Effector memory CD4-positive, alpha-beta T cell (primary cell): Measurements from ENCODE around the gene EPHB4.

Experiments used
- DNase-seq, 3 donors: peaks; one replicate each; pipeline ENCODE4 v3.0.0-alpha.2; 2020
- H3K27ac ChIP-seq: 2 replicates; pipeline ENCODE4 v1.7.0; 2013; ENCODE audit warnings: mild to moderate bottlenecking, low read length, moderate library complexity; ENCODE audit not compliant: insufficient read depth, poor library complexity, severe bottlenecking
- H3K27me3 ChIP-seq: replicated peaks from 2 replicates; pipeline ENCODE4 v1.7.0; 2013; ENCODE audit warnings: mild to moderate bottlenecking, low read length; ENCODE audit not compliant: insufficient read depth, control insufficient read depth, poor library complexity, severe bottlenecking
- H3K36me3 ChIP-seq: 2 replicates; pipeline ENCODE4 v1.7.0; 2013; ENCODE audit warnings: mild to moderate bottlenecking, low read length, moderate library complexity; ENCODE audit not compliant: control insufficient read depth, insufficient read depth
- H3K4me1 ChIP-seq: 2 replicates; pipeline ENCODE4 v1.7.0; 2013; ENCODE audit warnings: low read length, mild to moderate bottlenecking; ENCODE audit not compliant: control insufficient read depth, insufficient read depth, poor library complexity, severe bottlenecking
- H3K4me3 ChIP-seq: 2 replicates; pipeline ENCODE4 v1.7.0; 2013; ENCODE audit warnings: low read length, low read depth, mild to moderate bottlenecking; ENCODE audit not compliant: insufficient read depth, poor library complexity, severe bottlenecking
- H3K9me3 ChIP-seq: 2 replicates; pipeline ENCODE4 v1.7.0; 2013; ENCODE audit warnings: mild to moderate bottlenecking, low read length, moderate library complexity; ENCODE audit not compliant: control insufficient read depth

EPHB4 gene

DNA sequence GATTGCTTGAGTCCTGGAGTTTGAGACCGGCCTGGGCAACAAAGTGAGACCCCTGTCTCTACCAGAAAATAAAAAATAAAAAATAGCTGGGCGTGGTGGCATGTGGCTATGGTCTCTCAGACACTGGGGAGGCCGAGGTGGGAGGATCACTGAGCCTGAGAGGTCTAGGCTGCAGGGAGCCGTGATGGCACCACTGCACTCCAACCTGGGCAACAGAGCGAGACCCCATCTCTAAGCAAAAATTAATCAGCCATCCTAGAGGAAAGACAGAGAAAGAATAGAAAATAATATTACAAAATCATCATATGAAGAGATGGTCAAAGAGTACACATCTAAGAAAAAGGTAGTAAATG is 4.9 kb upstream of the EPHB4 start:
- peaks cover 8% of the 10 kb centered on the region for H3K27me3 ChIP-seq
- peaks cover 14% of the 10 kb centered on the region for H3K4me1 ChIP-seq
- no peaks in the 10 kb centered on the region for H3K36me3 ChIP-seq
- DNase-seq, result no peak
- H3K9me3 ChIP-seq, result no peaks in the 10 kb centered on the region
- no peak overlapping the region for H3K27ac ChIP-seq
- H3K4me3 ChIP-seq, result no peak overlapping the region

DNA sequence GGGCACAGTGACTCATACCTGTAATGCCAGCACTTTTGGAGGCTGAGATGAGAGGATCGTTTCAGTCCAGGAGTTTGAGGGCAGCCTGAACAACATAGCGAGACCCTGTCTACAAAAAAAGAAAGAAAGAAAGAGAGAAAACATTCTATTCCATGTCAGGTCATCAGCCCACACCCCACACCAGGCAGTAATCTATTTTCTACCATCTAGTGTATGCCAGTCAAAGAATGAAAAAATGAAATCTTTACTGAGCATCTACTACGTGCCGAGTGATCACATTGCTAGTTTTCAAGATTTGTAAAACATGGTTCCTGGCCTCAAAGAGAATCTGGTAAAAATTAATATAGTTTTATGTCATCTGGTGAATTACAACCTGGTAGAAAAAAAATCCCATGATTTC is 3.1 kb upstream of the EPHB4 start:
- peaks cover 19% of the 10 kb centered on the region for H3K4me1 ChIP-seq
- H3K27ac ChIP-seq, result no peak overlapping the region
- peaks cover 18% of the 10 kb centered on the region for H3K27me3 ChIP-seq
- H3K4me3 ChIP-seq, result no peak overlapping the region
- H3K9me3 ChIP-seq, result no peaks in the 10 kb centered on the region
- H3K36me3 ChIP-seq, result no peaks in the 10 kb centered on the region
- DNase-seq, result no peak

DNA sequence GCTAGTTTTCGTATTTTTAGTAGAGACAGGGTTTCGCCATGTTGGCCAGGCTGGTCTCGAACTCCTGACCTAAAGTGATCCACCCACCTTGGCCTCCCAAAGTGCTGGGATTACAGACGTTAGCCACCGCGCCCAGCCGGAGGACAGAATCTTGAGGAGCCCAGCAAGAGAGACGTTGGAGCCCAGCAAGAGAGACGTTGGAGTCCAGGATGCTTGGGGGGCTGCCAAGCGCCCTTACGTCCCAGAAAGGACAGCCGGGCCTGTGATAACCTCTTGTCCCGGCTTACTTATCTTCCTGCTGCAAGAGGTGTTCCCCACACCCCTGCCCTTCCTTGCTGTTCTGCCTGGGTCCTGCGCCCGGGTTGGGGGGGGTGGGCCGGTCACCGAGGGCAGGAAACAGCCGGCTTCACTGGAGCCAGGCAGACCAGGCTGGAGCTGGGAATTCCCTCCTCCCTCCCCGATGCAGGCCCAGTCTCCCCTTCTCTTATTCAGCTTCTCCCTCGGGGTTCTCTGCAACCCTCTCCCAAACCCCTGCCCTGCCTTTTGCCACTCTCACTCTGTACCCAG is 1.9 kb upstream of the EPHB4 start:
- H3K27me3 ChIP-seq, result peaks cover 18% of the 10 kb centered on the region
- H3K27ac ChIP-seq, result no peak overlapping the region
- H3K9me3 ChIP-seq, result no peaks in the 10 kb centered on the region
- no peak overlapping the region for H3K4me3 ChIP-seq
- DNase-seq, result no peak
- peaks cover 19% of the 10 kb centered on the region for H3K4me1 ChIP-seq
- no peaks in the 10 kb centered on the region for H3K36me3 ChIP-seq

DNA sequence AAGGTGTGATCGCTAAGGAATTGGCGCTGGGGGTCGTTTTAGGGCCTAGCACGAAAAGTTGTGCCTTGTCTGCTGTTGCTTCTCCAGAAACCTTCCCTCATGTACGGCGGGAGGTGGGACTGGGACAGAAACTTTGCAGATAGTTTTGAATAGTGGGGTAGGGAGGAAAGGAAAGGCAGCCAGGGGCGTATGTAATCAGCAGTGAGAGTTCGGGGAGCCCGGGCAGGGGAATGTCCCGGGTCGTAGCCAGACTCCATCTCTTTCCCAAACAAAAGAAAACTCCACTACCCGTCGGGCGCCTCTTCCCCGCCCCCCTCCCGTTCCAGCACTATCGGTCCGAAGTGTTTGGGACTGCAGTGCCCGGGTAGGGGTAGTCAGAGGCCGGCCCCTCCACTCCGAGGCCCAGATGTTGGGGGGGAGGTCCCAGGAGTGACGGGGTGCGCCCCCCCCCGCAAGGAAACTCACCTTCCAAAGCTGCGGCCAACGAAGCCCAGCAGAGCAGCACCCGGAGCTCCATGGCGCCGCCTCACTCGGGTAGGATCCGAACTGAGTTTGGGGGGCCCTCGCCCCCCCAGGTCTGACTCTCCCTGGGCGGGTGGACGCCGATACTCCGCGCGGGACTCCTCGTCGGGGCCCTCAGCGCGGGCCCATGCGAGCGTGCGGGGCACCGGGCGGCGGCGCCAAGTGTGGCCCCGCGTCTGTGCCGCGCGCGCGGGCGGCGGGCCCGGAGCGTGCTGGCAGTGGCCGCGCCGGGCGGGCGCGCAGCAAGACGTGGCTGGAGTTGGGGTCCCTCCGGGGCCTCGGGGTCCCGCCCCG is 601 bp downstream of the EPHB4 start:
- H3K27me3 ChIP-seq, result peaks cover 18% of the 10 kb centered on the region
- H3K4me3 ChIP-seq, result peak overlapping the region; percentile 32

DNA sequence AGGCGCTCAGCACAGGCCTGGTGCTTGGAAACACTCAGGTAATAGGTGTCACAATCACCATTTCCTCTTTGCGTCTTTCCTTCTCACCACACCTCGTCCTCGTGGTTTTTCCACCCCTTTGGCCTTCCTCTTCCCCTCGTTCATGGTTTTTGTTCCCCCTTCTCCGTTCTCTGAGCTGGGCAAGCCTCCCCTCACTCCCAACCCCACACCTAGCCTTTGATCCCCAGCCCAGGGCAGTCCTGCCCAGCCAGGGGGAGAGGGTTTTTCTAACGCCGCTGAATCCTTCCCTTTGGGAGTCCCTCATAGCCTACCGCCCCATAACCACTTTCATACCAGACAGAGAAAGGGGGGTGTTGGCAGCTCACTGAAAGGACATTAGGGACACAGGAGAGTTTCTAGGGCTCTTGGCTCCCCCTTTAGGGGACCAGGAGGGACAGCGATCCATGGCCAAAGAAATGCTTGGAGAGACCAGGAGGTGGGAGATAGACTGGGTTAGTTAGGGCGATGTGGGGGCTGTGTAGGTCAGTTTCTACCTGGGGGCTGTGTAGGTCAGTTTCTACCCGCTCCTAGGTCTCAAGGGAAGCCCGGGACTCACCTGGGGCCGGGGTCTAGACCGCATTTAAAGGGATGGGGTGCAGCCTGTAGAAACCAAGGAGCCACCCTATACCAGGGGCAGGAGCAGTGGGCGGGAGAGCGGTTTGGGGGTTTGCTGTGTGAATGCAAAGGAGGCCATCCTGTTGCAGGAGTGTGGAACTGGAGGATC is 1.4 kb downstream of the EPHB4 start:
- peaks cover 19% of the 10 kb centered on the region for H3K4me1 ChIP-seq
- DNase-seq, result no peak
- H3K27ac ChIP-seq, result no peak overlapping the region
- H3K9me3 ChIP-seq, result no peaks in the 10 kb centered on the region
- peaks cover 18% of the 10 kb centered on the region for H3K27me3 ChIP-seq
- H3K4me3 ChIP-seq, result no peak overlapping the region
- H3K36me3 ChIP-seq, result no peaks in the 10 kb centered on the region

More for the DNA sequence above, 601 bp downstream of the EPHB4 start:
- DNase-seq, result no peak
- Histone ChIP-seq H3K36me3 (no peaks in the 10 kb centered on the region), H3K4me1 (peaks cover 19% of the 10 kb centered on the region), H3K27ac (no peak overlapping the region), H3K9me3 (no peaks in the 10 kb centered on the region)

DNA sequence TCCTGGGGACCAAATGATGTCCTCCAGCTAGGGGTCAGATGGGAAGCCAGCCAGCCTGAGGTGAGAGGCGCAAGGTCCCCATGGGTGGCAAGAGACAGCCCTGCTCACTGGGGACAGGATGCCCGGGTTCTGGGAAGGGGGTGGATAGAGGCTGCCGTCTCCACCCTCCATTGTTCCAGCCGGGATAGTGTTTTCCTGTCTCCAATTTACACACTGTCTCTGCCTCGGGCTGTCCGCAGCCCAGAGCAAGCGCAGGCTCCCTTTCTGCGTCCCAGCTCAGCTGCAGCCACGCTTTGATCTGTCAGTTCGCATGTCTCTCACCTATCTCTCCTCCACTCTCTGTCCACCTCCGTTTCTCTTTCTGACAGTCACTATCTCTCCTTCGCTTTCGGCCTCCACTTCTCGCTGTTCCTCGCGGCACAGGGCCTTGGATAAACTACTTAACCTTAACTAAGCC is 2.1 kb downstream of the EPHB4 start:
- H3K9me3 ChIP-seq, result no peaks in the 10 kb centered on the region
- H3K27ac ChIP-seq, result no peak overlapping the region
- no peaks in the 10 kb centered on the region for H3K36me3 ChIP-seq
- H3K4me3 ChIP-seq, result no peak overlapping the region
- H3K4me1 ChIP-seq, result peaks cover 19% of the 10 kb centered on the region
- H3K27me3 ChIP-seq, result peaks cover 18% of the 10 kb centered on the region
- DNase-seq, result no peak

DNA sequence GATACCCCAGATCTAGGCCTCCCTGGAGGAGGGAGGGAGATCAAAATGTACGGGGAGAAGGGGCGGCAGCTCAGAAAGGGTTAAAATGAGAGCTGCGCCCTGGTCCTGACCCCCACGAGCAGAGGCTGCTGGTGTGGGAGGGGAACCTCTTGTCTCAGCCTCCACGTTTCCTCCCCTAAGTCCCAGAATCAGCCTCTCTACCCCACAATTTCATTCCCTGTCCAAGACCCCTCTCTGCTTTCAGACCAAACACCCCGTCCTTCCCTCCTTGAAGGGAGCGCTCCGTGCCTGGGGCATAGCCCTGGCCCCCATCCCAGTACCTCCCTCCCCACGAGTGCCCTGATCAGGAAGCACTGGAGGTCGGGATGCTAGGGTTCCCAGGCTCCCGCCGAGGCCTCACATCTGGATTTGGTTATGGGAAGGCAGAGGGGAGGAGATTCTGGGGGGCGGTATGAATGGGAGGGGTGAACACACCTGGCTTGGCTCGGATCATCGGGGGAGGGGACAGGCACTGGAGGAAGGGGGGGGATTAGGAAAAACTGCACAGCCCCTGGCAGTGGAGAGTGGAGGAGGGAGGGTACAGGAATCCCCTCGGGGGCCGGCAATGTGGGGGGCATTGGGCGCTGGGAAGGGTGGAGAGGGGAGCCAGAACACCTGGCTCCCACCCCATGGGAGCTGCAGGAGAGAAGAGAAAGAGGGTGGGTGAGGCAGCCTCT is 2.7 kb downstream of the EPHB4 start:
- H3K27ac ChIP-seq, result no peak overlapping the region
- peaks cover 18% of the 10 kb centered on the region for H3K27me3 ChIP-seq
- H3K4me3 ChIP-seq, result no peak overlapping the region
- no peaks in the 10 kb centered on the region for H3K9me3 ChIP-seq
- peaks cover 19% of the 10 kb centered on the region for H3K4me1 ChIP-seq
- DNase-seq, result no peak
- no peaks in the 10 kb centered on the region for H3K36me3 ChIP-seq

DNA sequence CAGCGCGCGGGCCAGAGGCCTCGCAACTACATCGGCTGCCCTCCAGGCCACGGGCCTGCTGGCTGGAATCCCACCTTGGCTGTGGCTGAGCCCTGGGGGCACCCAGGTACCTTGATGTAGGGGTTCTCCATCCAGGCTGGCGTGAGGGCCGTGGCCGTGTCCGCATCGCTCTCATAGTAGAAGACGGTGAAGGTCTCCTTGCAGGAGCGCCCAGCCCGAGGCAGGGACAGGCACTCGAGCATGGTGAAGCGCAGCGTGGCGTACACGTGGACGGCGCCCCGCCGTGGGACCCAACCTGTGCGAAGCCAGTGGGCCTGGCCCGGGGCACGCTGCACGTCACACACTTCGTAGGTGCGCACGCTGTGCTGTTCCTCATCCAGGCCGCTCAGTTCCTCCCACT is 3.8 kb downstream of the EPHB4 start:
- Histone ChIP-seq H3K4me3 (no peak overlapping the region), H3K9me3 (no peaks in the 10 kb centered on the region), H3K27ac (no peak overlapping the region), H3K4me1 (peaks cover 16% of the 10 kb centered on the region), H3K27me3 (peaks cover 18% of the 10 kb centered on the region), H3K36me3 (no peaks in the 10 kb centered on the region)
- no peak for DNase-seq

DNA sequence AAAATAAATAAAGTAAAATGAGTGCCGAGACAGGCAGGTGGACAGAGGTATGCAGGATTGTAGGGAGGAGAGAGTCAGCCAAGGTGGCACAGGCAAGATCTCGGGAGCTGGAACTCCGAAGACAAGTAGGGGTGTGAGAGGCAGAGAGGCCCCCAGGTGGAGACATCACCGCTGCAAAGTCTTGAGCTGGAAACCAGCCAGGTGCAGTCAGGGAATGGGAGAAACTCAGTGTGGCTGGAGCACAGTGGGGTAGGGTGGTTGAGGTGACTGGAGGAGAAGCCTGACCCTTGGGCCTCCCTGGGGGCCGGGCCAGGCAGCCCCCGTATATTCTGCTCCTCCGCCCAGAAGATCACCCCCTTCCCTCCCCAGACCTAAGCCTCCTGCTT is 4.2 kb downstream of the EPHB4 start:
- no peaks in the 10 kb centered on the region for H3K9me3 ChIP-seq
- no peaks in the 10 kb centered on the region for H3K36me3 ChIP-seq
- H3K4me3 ChIP-seq, result no peak overlapping the region

More for the DNA sequence above, 4.2 kb downstream of the EPHB4 start:
- no peak for DNase-seq
- Histone ChIP-seq H3K4me1 (peaks cover 12% of the 10 kb centered on the region), H3K27ac (no peak overlapping the region), H3K27me3 (peaks cover 18% of the 10 kb centered on the region)
